LNCaP clone FGC (cell line): Measurements from ENCODE around the gene STMN1.

Experiments
- DNase-seq: peaks from one replicate; pipeline ENCODE4 v3.0.0-alpha.2; 2011; ENCODE audit warnings: low read depth
- H3K4me3 ChIP-seq: 2 replicates; pipeline ENCODE4 v1.5.1; 2011; ENCODE audit warnings: mild to moderate bottlenecking, low read depth, low read length, control low read depth
- CTCF ChIP-seq: IDR thresholded peaks from 2 replicates; pipeline ENCODE4 v1.5.1; 2012; ENCODE audit warnings: mild to moderate bottlenecking; ENCODE audit not compliant: control insufficient read depth, insufficient read depth; ENCODE audit errors: extremely low read depth

Gene STMN1

GRCh38 chr1:25858494-25858893 is 47.7 kb downstream of the STMN1 start:
- H3K4me3 ChIP-seq: peak overlapping the region; percentile 60
- DNase-seq: no peak
- TF ChIP-seq CTCF: no peak

- TF ChIP-seq CTCF: no peak
- no peak for DNase-seq
- H3K4me3 ChIP-seq: no peak overlapping the region
These were observed 49.4 kb downstream of the STMN1 start for GRCh38 chr1:25856856-25857255.

GRCh38 chr1:25854554-25854953 is 51.7 kb downstream of the STMN1 start:
- no peak for DNase-seq
- no peak for TF ChIP-seq CTCF
- H3K4me3 ChIP-seq: no peak overlapping the region
